HG02571 (cell line): Measurements from ENCODE around the gene CD48.
"Not testable (repeated sequence)": the region's sequence is repeated elsewhere in the genome, so short reads cannot be mapped to it uniquely, and the experiment has no call there.

ENCODE experiments used
- ATAC-seq: cut with Tn5 transposase; IDR thresholded peaks from one replicate; pipeline ENCODE4 v1.9.1; 2021; ENCODE audit warnings: mild to moderate bottlenecking, moderate library complexity; ENCODE audit not compliant: unreplicated experiment

The CD48 gene

GRCh38 chr1:160742428-160743127, 31.0 kb upstream of the CD48 start:
- ATAC-seq = no peak

GRCh38 chr1:160741612-160742348, 30.2 kb upstream of the CD48 start:
- ATAC-seq = no peak

GRCh38 chr1:160741092-160741501, 29.5 kb upstream of the CD48 start:
- ATAC-seq = no peak

GRCh38 chr1:160740133-160740688, 28.6 kb upstream of the CD48 start:
- ATAC-seq = no peak

- peak; percentile 54 for ATAC-seq
Observed at GRCh38 chr1:160739098-160739511, 27.5 kb upstream of the CD48 start, which contains the start of gene SLAMF7. Gene SLAMF7 (plus strand): TSS chr1:160739247. CDS start chr1:160739302, 55 bp downstream.

GRCh38 chr1:160738271-160738670, 26.6 kb upstream of the CD48 start:
- no peak for ATAC-seq

GRCh38 chr1:160734301-160734700, 22.7 kb upstream of the CD48 start:
- no peak for ATAC-seq

- ATAC-seq = no peak
Observed at GRCh38 chr1:160733898-160734297, 22.3 kb upstream of the CD48 start.

GRCh38 chr1:160731990-160732389, 20.4 kb upstream of the CD48 start:
- ATAC-seq = peak; percentile 52

GRCh38 chr1:160731564-160731963, 19.9 kb upstream of the CD48 start:
- not testable (repeated sequence) for ATAC-seq

- ATAC-seq = no peak
Observed at GRCh38 chr1:160727316-160727640, 15.7 kb upstream of the CD48 start.

GRCh38 chr1:160726498-160727315, 15.1 kb upstream of the CD48 start:
- ATAC-seq = peak; percentile 65

- no peak for ATAC-seq
Observed at GRCh38 chr1:160726114-160726497, 14.5 kb upstream of the CD48 start.

GRCh38 chr1:160724465-160725242, 13.0 kb upstream of the CD48 start:
- ATAC-seq = no peak

GRCh38 chr1:160723332-160723731, 11.7 kb upstream of the CD48 start:
- ATAC-seq = no peak

GRCh38 chr1:160722726-160723125, 11.1 kb upstream of the CD48 start:
- no peak for ATAC-seq

GRCh38 chr1:160721473-160721872, 9.9 kb upstream of the CD48 start:
- no peak for ATAC-seq

- ATAC-seq = no peak
Observed at GRCh38 chr1:160720356-160721085, 8.9 kb upstream of the CD48 start.

- no peak for ATAC-seq
Observed at GRCh38 chr1:160718210-160718609, 6.6 kb upstream of the CD48 start.

GRCh38 chr1:160717306-160717705, 5.7 kb upstream of the CD48 start:
- ATAC-seq = no peak
